Measurements from ENCODE around the gene DPEP1.
"Not testable (repeated sequence)": the region's sequence is repeated elsewhere in the genome, so short reads cannot be mapped to it uniquely, and the experiment has no call there.

DPEP1 gene

GRCh38 chr16:89621136-89621697, 7.8 kb downstream of the DPEP1 start:
- Histone ChIP-seq H3K9me3 (ENCODE audit: control insufficient read depth, insufficient read depth, low read length) (no peaks in the 10 kb centered on the region), H3K4me3 (ENCODE audit: low read length) (no peak overlapping the region), H3K27me3 (ENCODE audit: control insufficient read depth, insufficient read depth, low read length) (no peaks in the 10 kb centered on the region; the same call in 1 of the 2 replicates), H3K27ac (ENCODE audit: low read length) (no peak overlapping the region), H3K4me1 (ENCODE audit: control insufficient read depth, insufficient read depth, low read length) (peaks cover 6% of the 10 kb centered on the region), H3K36me3 (ENCODE audit: control insufficient read depth, insufficient read depth, low read length) (no peaks in the 10 kb centered on the region)
- no CpG with 5 or more reads among the region's 18 CpGs for WGBS (ENCODE audit: insufficient coverage, insufficient read length)
- DNase-seq (ENCODE audit: low read depth, low spot score), result no peak

DNA sequence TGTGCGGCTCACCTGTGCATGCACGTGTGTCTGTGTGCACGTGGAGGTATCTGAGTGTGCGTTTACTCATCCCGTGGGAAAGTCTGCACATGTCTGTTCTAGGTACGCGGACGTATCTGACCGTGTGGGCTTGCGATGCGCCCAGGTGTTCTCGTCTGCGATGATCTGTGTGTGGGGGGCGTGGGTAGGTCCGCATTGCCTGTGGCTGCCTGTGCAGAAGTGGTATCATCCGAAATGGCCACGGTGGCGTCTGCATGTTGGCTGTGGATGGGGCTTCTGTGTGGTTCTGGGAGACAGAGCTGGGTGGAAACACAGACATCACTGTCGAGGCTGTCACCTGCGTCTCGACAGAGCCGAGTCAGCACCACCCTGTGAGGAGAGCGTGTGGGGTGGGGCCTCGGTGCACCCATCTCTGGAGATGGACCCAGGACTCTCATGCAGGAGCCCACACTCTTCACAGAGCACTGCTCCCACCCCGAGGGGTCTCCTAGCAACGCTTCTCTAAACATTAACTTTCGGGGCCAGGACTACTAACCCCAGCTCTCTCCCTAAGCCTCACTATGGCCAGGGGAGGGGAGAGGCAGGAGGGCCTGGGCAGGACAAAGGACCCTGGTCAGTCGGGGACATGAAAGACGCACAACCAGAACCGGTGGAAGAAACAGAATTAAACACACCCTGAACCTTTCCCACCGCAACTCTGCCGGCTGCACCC, 8.4 kb downstream of the DPEP1 start:
- Histone ChIP-seq H3K27me3 (ENCODE audit: control insufficient read depth, insufficient read depth, low read length) (no peaks in the 10 kb centered on the region; the same call in 1 of the 2 replicates), H3K4me3 (ENCODE audit: low read length) (no peak overlapping the region), H3K27ac (ENCODE audit: low read length) (no peak overlapping the region), H3K9me3 (ENCODE audit: control insufficient read depth, insufficient read depth, low read length) (no peaks in the 10 kb centered on the region), H3K36me3 (ENCODE audit: control insufficient read depth, insufficient read depth, low read length) (no peaks in the 10 kb centered on the region), H3K4me1 (ENCODE audit: control insufficient read depth, insufficient read depth, low read length) (peaks cover 6% of the 10 kb centered on the region)
- no CpG with 5 or more reads among the region's 32 CpGs for WGBS (ENCODE audit: insufficient coverage, insufficient read length)
- no peak for DNase-seq (ENCODE audit: low read depth, low spot score)

DNA sequence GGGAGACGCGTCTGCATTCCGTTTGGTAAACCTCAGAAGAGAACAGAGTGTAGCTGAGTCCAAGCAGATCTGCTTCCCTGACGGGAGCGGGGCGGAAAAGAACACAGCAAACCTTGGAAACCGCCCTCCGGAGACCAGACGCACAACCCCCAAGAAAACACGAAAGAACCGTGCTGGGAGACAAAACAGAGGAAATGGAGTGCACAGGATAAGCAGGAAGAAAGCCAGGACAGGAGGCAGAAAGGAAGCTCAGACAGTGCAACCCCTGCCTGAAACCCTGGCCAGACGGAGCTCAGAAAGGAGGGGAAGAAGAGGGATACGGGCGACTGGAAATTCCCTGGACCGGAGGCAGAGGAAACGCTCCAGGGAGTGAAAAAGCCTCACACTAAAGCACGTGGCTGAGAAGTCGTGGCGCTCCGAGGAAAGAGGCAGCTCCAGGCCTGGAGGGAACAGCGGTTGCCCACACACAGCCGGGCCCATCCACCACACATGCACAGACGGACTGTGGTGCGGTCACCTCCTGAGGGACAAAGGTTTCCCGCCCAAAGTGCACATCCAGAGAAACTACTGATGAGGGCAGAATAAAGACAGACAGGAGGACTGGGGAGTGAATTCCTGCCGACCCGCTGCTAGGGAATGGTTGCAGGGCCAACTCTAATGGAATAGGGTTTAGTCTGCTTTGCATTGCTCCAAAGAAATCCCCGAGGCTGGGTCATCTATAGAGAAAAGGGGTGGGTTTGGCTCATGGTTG, 10.2 kb downstream of the DPEP1 start:
- H3K4me3 ChIP-seq (ENCODE audit: low read length), result no peak overlapping the region
- H3K9me3 ChIP-seq (ENCODE audit: control insufficient read depth, insufficient read depth, low read length), result no peaks in the 10 kb centered on the region
- WGBS (ENCODE audit: insufficient coverage, insufficient read length), result no CpG with 5 or more reads among the region's 28 CpGs
- H3K36me3 ChIP-seq (ENCODE audit: control insufficient read depth, insufficient read depth, low read length), result no peaks in the 10 kb centered on the region
- H3K27ac ChIP-seq (ENCODE audit: low read length), result no peak overlapping the region
- H3K27me3 ChIP-seq (ENCODE audit: control insufficient read depth, insufficient read depth, low read length), result no peaks in the 10 kb centered on the region; the same call in 1 of the 2 replicates
- peaks cover 6% of the 10 kb centered on the region for H3K4me1 ChIP-seq (ENCODE audit: control insufficient read depth, insufficient read depth, low read length)
- no peak for DNase-seq (ENCODE audit: low read depth, low spot score)

- H3K4me1 ChIP-seq (ENCODE audit: control insufficient read depth, insufficient read depth, low read length), result peaks cover 6% of the 10 kb centered on the region
- H3K9me3 ChIP-seq (ENCODE audit: control insufficient read depth, insufficient read depth, low read length), result no peaks in the 10 kb centered on the region
- WGBS (ENCODE audit: insufficient coverage, insufficient read length), result no CpG with 5 or more reads among the region's 21 CpGs
- H3K27ac ChIP-seq (ENCODE audit: low read length), result no peak overlapping the region
- no peaks in the 10 kb centered on the region; the same call in 1 of the 2 replicates for H3K27me3 ChIP-seq (ENCODE audit: control insufficient read depth, insufficient read depth, low read length)
- no peak overlapping the region for H3K4me3 ChIP-seq (ENCODE audit: low read length)
- no peaks in the 10 kb centered on the region for H3K36me3 ChIP-seq (ENCODE audit: control insufficient read depth, insufficient read depth, low read length)
- no peak for DNase-seq (ENCODE audit: low read depth, low spot score)
Measured at GRCh38 chr16:89624777-89625761, 11.6 kb downstream of the DPEP1 start.

DNA sequence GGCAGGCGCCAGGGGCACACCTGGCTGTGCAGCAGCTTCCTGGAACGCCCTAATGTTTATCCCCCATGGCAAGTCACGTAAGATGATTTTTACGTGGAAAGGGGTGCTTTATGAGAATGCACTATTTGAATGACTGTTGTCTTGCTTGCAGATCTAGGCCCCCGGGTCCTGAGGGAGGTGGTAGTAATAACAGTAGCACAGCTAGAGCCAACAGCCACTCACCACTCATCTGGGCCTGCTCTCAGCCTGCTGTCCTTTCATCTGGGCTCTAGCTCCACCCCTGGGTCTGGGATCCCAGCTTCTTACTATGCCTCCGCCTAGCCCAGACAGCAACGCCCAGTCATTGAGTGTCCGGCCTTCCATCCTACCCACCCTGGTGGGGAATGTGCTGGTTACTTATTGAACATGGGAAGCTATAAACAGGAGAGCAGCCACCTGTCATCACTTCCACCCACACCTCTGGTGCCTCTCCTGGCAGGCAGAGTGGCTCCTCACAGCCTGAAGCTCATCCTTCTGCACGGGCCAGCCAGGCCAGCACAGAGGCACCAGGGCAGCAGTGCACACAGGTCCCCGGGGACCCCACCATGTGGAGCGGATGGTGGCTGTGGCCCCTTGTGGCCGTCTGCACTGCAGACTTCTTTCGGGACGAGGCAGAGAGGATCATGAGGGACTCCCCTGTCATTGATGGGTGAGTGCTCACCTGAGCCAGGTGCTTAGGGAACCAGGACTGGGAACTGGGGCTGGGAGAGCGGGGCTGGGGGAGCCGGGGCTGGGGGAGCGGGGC, 16.6 kb downstream of the DPEP1 start:
- Histone ChIP-seq H3K27me3 (ENCODE audit: control insufficient read depth, insufficient read depth, low read length) (no peaks in the 10 kb centered on the region), H3K27ac (ENCODE audit: low read length) (no peak overlapping the region), H3K9me3 (ENCODE audit: control insufficient read depth, insufficient read depth, low read length) (no peaks in the 10 kb centered on the region), H3K36me3 (ENCODE audit: control insufficient read depth, insufficient read depth, low read length) (no peaks in the 10 kb centered on the region), H3K4me1 (ENCODE audit: control insufficient read depth, insufficient read depth, low read length) (peaks cover 2% of the 10 kb centered on the region; the same call in 1 of the 2 replicates), H3K4me3 (ENCODE audit: low read length) (no peak overlapping the region)
- no CpG with 5 or more reads among the region's 17 CpGs for WGBS (ENCODE audit: insufficient coverage, insufficient read length)
- no peak for DNase-seq (ENCODE audit: low read depth, low spot score)

DNA sequence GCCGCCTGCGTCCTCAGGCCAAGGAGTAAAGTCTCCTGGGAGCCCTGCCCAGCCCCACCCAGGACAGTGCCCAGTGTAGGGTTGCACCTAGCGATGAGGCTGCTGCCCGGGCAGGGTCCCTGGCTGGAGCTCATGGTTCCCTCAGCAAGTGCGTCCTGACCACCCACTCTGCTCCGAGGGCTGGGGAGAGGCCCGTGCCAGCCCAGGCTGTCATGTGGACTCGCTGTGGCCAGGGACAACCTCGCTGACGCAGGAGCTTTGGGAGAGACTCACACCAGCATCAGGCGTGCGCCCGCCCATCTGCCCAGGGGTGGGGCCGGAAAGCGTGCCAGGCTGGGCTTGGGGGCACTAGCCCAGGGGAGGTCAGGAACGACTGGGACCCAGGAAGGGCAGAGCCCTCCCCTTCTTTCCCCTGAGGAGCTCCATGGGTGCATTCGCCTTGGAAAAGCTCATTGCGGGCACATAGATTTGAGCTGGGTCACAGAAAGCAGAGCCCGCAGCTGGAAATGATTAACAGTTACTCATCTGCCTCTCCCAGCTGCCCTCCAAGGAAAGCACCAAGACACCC, 19.7 kb downstream of the DPEP1 start:
- WGBS (ENCODE audit: insufficient coverage, insufficient read length), result no CpG with 5 or more reads among the region's 19 CpGs
- no peak overlapping the region for H3K27ac ChIP-seq (ENCODE audit: low read length)

GRCh38 chr16:89634463-89635385, 21.3 kb downstream of the DPEP1 start:
- H3K4me3 ChIP-seq (ENCODE audit: low read length); H3K27me3 ChIP-seq (ENCODE audit: control insufficient read depth, insufficient read depth, low read length); H3K27ac ChIP-seq (ENCODE audit: low read length); H3K4me1 ChIP-seq (ENCODE audit: control insufficient read depth, insufficient read depth, low read length); H3K9me3 ChIP-seq (ENCODE audit: control insufficient read depth, insufficient read depth, low read length); H3K36me3 ChIP-seq (ENCODE audit: control insufficient read depth, insufficient read depth, low read length); DNase-seq (ENCODE audit: low read depth, low spot score): not testable (repeated sequence)
- WGBS (ENCODE audit: insufficient coverage, insufficient read length), result 100% methylated on average over 1 of the region's 2 CpGs

More for the DNA sequence above, 19.7 kb downstream of the DPEP1 start:
- no peak for DNase-seq (ENCODE audit: low read depth, low spot score)
- Histone ChIP-seq H3K9me3 (ENCODE audit: control insufficient read depth, insufficient read depth, low read length) (no peaks in the 10 kb centered on the region), H3K4me3 (ENCODE audit: low read length) (no peak overlapping the region), H3K36me3 (ENCODE audit: control insufficient read depth, insufficient read depth, low read length) (no peaks in the 10 kb centered on the region), H3K4me1 (ENCODE audit: control insufficient read depth, insufficient read depth, low read length) (peaks cover 4% of the 10 kb centered on the region; the same call in 1 of the 2 replicates), H3K27me3 (ENCODE audit: control insufficient read depth, insufficient read depth, low read length) (no peaks in the 10 kb centered on the region)

DNA sequence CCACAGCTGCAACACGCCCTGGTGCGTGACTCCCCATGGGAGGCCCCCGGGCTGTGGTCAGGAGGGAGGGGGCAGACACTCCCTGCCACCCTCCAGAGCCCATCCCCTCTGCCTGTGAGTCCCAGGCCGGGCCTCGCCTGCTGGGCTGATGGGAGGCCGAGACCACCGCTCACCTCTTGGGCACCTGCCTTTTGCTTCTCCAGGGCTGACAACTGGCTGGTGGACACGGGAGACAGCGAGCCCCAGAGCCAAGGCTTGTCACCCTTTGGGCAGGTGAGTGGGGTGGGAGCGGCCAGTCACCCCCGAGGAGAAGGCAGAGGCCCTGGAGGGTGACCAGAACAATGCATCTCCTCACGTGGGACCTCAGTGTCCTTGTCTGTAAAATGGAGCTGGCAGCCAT, 23.2 kb downstream of the DPEP1 start:
- Histone ChIP-seq H3K4me3 (ENCODE audit: low read length) (no peak overlapping the region), H3K9me3 (ENCODE audit: control insufficient read depth, insufficient read depth, low read length) (no peaks in the 10 kb centered on the region), H3K27me3 (ENCODE audit: control insufficient read depth, insufficient read depth, low read length) (no peaks in the 10 kb centered on the region), H3K36me3 (ENCODE audit: control insufficient read depth, insufficient read depth, low read length) (no peaks in the 10 kb centered on the region), H3K4me1 (ENCODE audit: control insufficient read depth, insufficient read depth, low read length) (peaks cover 2% of the 10 kb centered on the region; the same call in 1 of the 2 replicates), H3K27ac (ENCODE audit: low read length) (no peak overlapping the region)
- no peak for DNase-seq (ENCODE audit: low read depth, low spot score)
- no CpG with 5 or more reads among the region's 12 CpGs for WGBS (ENCODE audit: insufficient coverage, insufficient read length)

Data from iPS DF 6.9 (cell line).